Activated T-cell treated with anti-CD3 and anti-CD28 coated beads, Interleukin-2, amount 50 U/mL, for 1 hour (primary cell): Measurements from ENCODE around the gene RPTOR.

Experiments
- DNase-seq: peaks from one replicate; pipeline ENCODE4 v3.0.0-alpha.2; 2020

Gene RPTOR

GRCh38 chr17:80923211-80924110 is 378.8 kb downstream of the RPTOR start:
- no peak for DNase-seq

DNA sequence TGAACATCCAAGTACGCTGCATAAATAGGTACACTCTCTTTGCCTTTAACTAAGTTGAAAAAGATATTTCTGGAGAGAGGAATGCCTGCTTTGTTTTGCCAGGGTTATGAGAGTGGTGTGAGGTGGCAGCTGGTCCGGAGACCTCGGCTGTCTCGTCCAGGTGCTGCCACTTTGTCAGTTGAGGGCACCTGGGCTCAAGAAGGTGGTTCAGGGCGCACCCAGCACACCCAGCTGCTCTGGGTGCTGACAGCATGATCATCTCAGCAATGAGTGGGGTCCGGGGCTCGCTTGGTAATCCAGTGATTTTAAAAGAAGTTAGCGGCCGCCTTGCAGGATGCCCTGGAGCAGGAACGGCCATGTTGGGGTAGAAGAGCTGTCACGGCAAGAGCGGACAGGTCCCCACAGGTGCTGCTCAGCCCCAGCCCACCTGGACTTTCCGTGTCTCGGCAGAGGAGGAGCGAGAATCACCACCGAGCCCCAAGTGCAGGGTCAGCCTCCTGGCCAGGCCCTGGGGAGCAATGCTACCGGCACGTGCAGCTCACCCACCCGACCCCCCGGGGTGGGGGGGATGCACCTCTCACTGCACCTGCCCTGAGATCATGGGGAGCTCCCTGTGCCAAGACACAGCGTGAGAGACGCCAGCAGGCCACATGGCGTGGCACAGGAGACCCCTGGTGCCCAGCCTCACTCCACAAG is 379.6 kb downstream of the RPTOR start:
- no peak for DNase-seq

GRCh38 chr17:80924807-80925610 is 380.4 kb downstream of the RPTOR start:
- DNase-seq: no peak

- no peak for DNase-seq
These were observed 381.2 kb downstream of the RPTOR start for GRCh38 chr17:80925688-80926335.

DNA sequence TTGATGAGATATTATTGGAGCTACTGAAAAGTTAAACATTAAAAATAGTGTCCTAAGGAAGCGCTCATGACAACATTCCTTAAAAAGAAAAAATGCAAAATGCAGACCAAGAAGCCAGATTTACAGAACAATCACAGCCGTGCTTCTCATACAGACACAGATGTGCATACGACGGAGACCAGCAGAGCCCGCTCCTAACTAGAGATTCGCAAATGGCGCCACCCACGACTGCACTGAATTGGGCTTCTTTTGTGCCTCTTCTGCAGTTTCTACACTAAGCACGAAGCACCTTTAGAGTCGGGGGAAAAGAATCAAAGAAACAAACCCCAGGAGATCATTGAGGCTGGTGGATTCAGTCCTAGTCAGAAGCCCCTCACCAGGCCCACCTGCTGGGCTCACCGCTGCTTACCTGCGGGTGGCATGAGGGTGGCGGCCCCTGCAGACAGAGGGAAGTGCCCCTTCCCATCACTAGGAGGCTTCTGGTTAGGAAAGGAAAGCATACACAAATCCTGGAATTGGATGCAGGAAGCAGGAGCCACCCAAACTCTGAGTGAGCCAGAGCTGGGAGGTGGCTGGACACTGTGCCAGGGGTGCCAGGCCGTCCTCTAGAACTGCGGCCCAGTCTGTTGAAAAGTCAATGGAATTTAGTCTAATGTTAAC is 382.1 kb downstream of the RPTOR start:
- no peak for DNase-seq

DNA sequence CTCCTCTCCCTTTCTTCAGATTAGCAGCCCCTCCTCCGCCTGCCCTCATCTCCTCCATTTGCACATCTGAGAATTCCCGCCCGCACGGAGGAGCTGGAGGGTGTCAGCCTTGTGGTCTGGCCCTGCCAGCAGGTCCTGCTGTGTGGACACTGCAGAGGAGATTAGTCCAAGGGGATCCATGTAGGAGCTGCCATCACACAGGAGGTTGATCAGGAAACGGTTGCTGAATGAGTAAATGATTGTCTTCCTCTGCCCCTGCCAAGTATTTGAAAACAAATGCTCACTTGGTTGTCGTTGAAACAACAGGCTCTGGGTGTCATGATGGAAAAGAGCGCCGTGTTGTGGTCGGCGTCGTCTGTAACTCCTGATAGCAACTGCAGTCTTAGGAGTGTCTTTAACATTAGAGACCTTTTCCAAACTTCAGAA is 383.2 kb downstream of the RPTOR start:
- DNase-seq: no peak

- no peak for DNase-seq
These were observed 384.8 kb downstream of the RPTOR start for GRCh38 chr17:80929449-80929848.

DNA sequence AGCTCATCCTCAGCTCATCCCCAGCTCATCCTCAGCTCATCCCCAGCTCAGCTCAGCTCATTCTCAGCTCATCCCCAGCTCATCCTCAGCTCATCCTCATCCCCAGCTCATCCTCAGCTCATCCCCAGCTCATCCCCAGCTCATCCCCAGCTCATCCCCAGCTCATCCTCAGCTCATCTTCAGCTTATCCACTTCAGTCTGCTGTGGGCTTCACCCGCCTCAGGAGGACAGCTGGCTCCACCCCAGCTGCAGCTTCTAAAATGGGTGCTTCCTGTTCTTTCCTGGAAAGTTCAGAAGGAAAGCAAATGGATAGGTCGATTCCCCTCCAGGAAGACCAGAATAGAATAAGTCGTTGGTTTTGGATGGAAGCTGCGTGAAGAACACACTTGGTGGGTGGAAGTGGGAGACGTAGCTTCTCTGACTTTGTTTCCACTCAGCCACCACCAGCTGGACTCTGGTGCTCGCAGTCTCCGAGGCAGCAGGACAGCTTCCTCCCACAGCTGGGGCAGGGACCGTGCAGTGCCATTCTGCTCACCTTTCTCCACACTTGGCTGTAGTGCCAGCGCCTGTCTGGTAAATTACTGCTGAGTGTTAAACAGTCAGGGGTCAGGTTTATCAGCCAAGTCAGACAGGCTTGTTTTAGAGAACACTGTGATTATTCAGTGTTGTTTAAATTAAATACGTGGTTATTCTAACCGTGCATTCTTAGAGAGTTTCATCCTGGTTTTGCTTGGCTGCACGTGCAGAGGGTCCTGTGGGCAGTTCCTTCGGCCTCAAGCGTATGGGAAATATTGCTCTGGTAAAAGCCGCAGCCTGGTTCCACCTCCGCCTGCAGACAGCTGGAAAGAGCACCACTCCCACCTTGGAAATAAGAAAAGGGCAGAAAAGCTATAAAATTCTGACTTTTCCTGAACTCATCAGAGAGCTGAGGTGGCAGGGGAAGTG is 386.0 kb downstream of the RPTOR start:
- DNase-seq: no peak

DNA sequence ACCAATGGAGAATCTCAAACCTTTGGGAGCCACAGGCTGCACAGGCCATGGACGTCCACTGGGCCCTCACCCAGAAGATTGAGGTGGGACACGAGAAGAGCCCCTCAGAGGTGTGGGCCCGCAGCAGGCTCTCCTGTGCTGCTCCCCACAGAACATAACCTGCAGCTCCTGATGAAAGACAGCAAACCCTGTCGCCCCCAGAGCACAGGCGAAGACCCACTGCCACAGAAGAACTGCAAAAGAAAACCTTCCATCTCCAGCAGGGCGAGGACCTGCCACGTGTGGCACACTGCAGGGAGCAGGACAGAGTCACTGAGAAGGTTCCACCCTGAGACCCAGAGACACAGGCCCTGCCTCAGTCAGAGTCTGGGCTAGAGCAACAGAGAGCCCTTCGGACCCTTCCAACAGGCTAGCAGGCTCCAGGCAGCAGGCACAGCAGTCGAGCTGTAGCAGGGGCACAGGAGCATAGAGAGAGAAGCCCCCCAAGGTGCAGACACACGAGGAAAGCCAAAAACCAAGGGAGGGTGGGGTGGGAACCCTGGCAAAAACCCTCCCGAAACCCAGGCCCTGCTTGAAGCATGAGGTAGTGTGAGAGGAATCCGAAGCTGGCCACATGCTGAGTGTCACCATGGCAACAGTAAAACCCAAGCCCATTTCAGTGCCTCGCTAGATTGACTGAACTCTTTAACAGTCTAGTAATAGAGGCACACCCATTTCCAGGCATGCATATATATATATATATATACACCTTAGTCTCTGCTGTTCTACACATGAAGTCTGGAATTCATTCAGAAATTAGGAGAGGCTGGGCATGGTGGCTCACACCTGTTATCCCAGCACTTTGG is 387.0 kb downstream of the RPTOR start:
- no peak for DNase-seq

DNA sequence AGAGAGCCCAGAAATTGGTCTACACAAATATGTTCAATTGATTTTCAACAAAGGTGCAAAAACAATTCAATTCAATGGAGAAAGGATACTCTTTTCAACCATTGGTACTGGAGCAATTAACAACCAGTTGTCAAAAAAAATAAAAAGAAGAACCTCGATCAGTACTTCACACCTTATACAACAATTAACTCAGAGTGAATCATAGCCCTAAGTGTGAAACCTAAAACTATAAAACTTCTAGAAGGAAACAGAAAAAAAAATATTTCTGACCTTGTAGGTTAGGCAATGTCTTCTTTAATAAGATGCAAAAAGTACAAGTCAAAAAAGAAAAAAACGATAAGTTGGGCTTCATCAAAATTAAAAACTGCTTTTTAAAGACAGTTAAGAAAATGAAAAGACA is 390.9 kb downstream of the RPTOR start:
- DNase-seq: no peak

GRCh38 chr17:80936218-80936617 is 391.6 kb downstream of the RPTOR start:
- DNase-seq: no peak

DNA sequence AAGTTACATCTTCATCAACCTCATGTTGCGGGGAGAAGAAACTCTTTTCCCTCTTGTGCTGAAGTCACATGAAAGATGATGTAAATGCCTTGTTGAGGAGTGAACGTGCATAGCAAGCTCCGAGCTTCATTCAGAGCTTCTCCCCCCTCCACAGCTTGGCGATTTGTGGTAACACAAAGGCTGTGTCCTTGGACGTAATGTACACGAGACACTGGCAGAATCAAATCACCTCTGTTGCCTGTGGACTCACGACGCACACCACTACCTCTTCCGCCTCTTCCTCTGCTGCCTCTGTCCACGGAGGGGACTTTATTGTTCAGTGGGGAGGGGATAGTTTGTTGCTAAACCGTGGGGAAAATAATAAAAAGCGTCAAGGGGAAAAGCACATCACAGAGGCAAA is 392.1 kb downstream of the RPTOR start:
- no peak for DNase-seq

- DNase-seq: no peak
These were observed 393.1 kb downstream of the RPTOR start for GRCh38 chr17:80937462-80938381.

GRCh38 chr17:80938556-80938955 is 393.9 kb downstream of the RPTOR start:
- peak; percentile 33 for DNase-seq

DNA sequence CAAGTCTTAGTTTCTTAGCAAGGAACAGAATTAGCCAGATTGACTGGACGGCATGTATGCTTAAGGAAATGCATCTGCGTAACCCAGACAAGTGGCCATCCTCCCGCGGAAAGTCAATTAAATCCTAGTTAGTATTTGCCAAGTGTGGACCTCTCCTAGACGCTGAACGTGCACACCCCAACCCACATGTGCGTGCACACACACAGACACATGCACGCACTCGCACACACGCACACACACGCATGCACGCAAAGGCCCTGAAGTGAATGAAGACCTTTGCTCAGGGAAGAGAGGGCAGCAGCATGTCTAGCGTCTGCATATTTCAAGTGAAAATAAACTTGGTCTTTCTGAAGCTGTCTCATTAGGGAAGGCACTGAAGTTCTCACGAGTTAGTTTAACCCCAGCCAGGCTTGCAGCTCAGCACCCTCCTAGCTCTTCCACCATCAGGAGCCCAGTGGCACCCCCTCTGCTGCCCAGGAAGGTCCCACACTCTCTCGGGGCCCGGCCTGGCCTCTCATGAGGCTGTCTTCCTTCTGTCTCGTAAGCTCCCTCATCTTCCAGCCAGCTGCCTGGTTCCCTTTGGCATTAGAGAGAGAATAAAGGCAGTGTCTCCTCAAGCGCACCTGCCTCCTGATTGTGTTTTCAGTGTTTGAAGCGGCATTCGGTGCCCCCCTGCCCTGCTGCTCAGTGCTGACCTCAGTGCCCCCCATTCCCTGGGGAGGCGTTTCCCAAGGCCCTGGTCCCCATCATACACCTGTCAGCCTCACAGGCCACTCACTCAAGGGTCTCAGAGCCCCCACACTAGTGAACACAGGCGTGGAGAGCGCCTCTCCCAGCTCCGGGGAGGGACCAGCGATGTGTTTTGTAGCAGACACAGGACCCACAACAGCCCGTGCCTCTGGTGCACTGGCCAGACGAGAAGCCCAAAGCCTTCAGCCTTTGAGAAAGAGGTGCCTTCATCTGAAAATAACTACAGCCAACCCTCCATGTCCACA is 394.8 kb downstream of the RPTOR start:
- DNase-seq: no peak

GRCh38 chr17:80940171-80941123 is 395.8 kb downstream of the RPTOR start:
- DNase-seq: no peak
